H1 (cell line): Measurements from ENCODE around the gene SVIL. TPM values are rescaled to one million over a fixed set of nuclear protein-coding genes. Genes with fewer than 3 reads are reported as not detected.

ENCODE experiments used
- CTCF ChIA-PET: fragments of 300-600 bp; sonication (Branson Sonifier 250); formaldehyde crosslinking; loops from one replicate; lab custom pipeline; 2021; ENCODE audit not compliant: partially characterized antibody; lab: Charles Lee
- POLR2A ChIA-PET: fragments of 300-600 bp; sonication (Branson Sonifier 250); formaldehyde crosslinking; loops from one replicate; lab custom pipeline; 2021; ENCODE audit warnings: inconsistent platforms; ENCODE audit not compliant: partially characterized antibody; lab: Charles Lee
- DNase-seq, 2 experiments: peaks; one replicate each; pipeline versions ENCODE4 v3.0.0 to v3.0.0-alpha.2; 2010 to 2022; ENCODE audit warnings: low spot score in 2 of 2, low read depth in 1 of 2, mixed read lengths in 1 of 2
- FAIRE-seq: peaks from 2 replicates; lab custom pipeline; 2011; peaks lifted over from hg19 to GRCh38; lab: Jason Lieb, UNC
- H2AFZ ChIP-seq: 2 replicates; pipeline ENCODE4 v1.8.1; 2012; ENCODE audit warnings: low read length, inconsistent platforms
- H2AK5ac ChIP-seq: 2 replicates; pipeline ENCODE4 v1.6.1; 2013; ENCODE audit warnings: low read depth, low read length
- H2BK120ac ChIP-seq: replicated peaks from 2 replicates; pipeline ENCODE3; 2013; ENCODE audit warnings: low read depth, low read length, inconsistent platforms
- H2BK12ac ChIP-seq: 2 replicates; pipeline ENCODE4 v1.6.1; 2013; ENCODE audit warnings: low read depth, low read length
- H2BK15ac ChIP-seq: 2 replicates; pipeline ENCODE4 v1.6.1; 2013; ENCODE audit warnings: low read length
- H2BK20ac ChIP-seq: 2 replicates; pipeline ENCODE4 v1.6.1; 2013; ENCODE audit warnings: low read length
- H2BK5ac ChIP-seq: 2 replicates; pipeline ENCODE4 v1.6.1; 2013; ENCODE audit warnings: low read depth, low read length
- H3K14ac ChIP-seq: 2 replicates; pipeline ENCODE4 v1.6.1; 2013; ENCODE audit warnings: inconsistent platforms; ENCODE audit not compliant: insufficient read length
- H3K18ac ChIP-seq: 2 replicates; pipeline ENCODE4 v1.6.1; 2013; ENCODE audit warnings: low read length; ENCODE audit errors: extremely low read depth
- H3K23ac ChIP-seq: 2 replicates; pipeline ENCODE4 v1.6.1; 2013; ENCODE audit warnings: inconsistent platforms; ENCODE audit not compliant: insufficient read length
- H3K23me2 ChIP-seq: 2 replicates; pipeline ENCODE4 v1.6.1; 2013; ENCODE audit warnings: low read depth, low read length
- H3K27ac ChIP-seq: 2 replicates; pipeline ENCODE4 v1.6.1; 2011; ENCODE audit warnings: low read depth, low read length, inconsistent platforms
- H3K27me3 ChIP-seq, 4 experiments: replicated peaks in 1 of 4; 1 replicate in 1 of 4; 2 replicates in 3 of 4; pipeline versions ENCODE4 v1.6.1 to v1.8.1; 2011 to 2013; ENCODE audit warnings: low read length in 3 of 4, mild to moderate bottlenecking in 3 of 4, inconsistent platforms in 2 of 4, mixed read lengths in 2 of 4, moderate library complexity in 1 of 4; ENCODE audit not compliant: control insufficient read depth in 3 of 4, insufficient read depth in 3 of 4; ENCODE audit errors: extremely low read depth in 1 of 4
- H3K36me3 ChIP-seq, 4 experiments: 2 replicates each; pipeline versions ENCODE4 v1.6.1 to v1.8.1; 2011 to 2013; ENCODE audit warnings: mild to moderate bottlenecking in 4 of 4, low read length in 3 of 4, moderate library complexity in 2 of 4, control low read depth in 1 of 4, inconsistent platforms in 1 of 4; ENCODE audit not compliant: insufficient read depth in 4 of 4, control insufficient read depth in 2 of 4
- H3K4ac ChIP-seq: replicated peaks from 2 replicates; pipeline ENCODE3; 2013; ENCODE audit warnings: low read length, low read depth, mixed read lengths, inconsistent platforms; ENCODE audit not compliant: insufficient read length
- H3K4me1 ChIP-seq, 4 experiments: replicated peaks in 1 of 4; 1 replicate in 1 of 4; 2 replicates in 3 of 4; pipeline versions ENCODE4 v1.6.1 to v1.8.1; 2011 to 2013; ENCODE audit warnings: low read length in 3 of 4, inconsistent platforms in 2 of 4, mixed read lengths in 1 of 4; ENCODE audit not compliant: insufficient read depth in 4 of 4, control insufficient read depth in 3 of 4
- H3K4me2 ChIP-seq, 2 experiments: 2 replicates each; pipeline versions ENCODE4 v1.6.1 to v1.8.1; 2011 to 2013; ENCODE audit warnings: low read depth in 2 of 2, low read length in 2 of 2, control low read depth in 1 of 2, inconsistent platforms in 1 of 2, mild to moderate bottlenecking in 1 of 2; ENCODE audit not compliant: insufficient read depth in 1 of 2
- H3K4me3 ChIP-seq, 4 experiments: fragments of 200-600, 300-600 bp in 1 of 4; sonication (generic), shearing (Covaris generic), sonication (Bioruptor Twin) in 1 of 4; 2 replicates each; pipeline versions ENCODE4 v1.5.1 to v1.8.1; 2011 to 2016; ENCODE audit warnings: low read length in 4 of 4, low read depth in 3 of 4, control low read depth in 2 of 4, inconsistent platforms in 2 of 4, mild to moderate bottlenecking in 2 of 4, mixed read lengths in 1 of 4, moderate library complexity in 1 of 4; ENCODE audit not compliant: insufficient read depth in 2 of 4; ENCODE audit errors: extremely low read depth in 1 of 4
- H3K56ac ChIP-seq: replicated peaks from 2 replicates; pipeline ENCODE3; 2013; ENCODE audit warnings: low read depth, mild to moderate bottlenecking, mixed read lengths, low read length, inconsistent platforms; ENCODE audit not compliant: insufficient read length
- H3K79me1 ChIP-seq: 2 replicates; pipeline ENCODE4 v1.6.1; 2013; ENCODE audit warnings: low read depth, low read length, control low read depth
- H3K79me2 ChIP-seq, 2 experiments: 2 replicates each; pipeline versions ENCODE4 v1.6.1 to v1.8.1; 2012 to 2013; ENCODE audit warnings: low read length in 2 of 2, mild to moderate bottlenecking in 2 of 2, inconsistent platforms in 1 of 2; ENCODE audit not compliant: insufficient read depth in 2 of 2, control insufficient read depth in 1 of 2
- H3K9ac ChIP-seq, 4 experiments: replicated peaks in 1 of 4; 1 replicate in 1 of 4; 2 replicates in 3 of 4; pipeline versions ENCODE4 v1.6.1 to v1.8.1; 2011 to 2013; ENCODE audit warnings: low read depth in 3 of 4, low read length in 3 of 4, control low read depth in 2 of 4, mild to moderate bottlenecking in 2 of 4, moderate library complexity in 2 of 4, inconsistent platforms in 1 of 4; ENCODE audit errors: extremely low read depth in 1 of 4
- H3K9me3 ChIP-seq, 2 experiments: 2 replicates each; pipeline versions ENCODE4 v1.6.1 to v1.8.1; 2012 to 2013; ENCODE audit warnings: mild to moderate bottlenecking in 2 of 2, moderate library complexity in 2 of 2, control low read depth in 1 of 2, inconsistent platforms in 1 of 2, low read depth in 1 of 2, low read length in 1 of 2, mixed read lengths in 1 of 2; ENCODE audit not compliant: insufficient read depth in 2 of 2
- H4K20me1 ChIP-seq, 2 experiments: replicated peaks in 1 of 2; 2 replicates each; pipeline versions ENCODE3 to v1.8.1; 2011 to 2013; ENCODE audit warnings: inconsistent platforms in 2 of 2, low read length in 2 of 2, mild to moderate bottlenecking in 1 of 2; ENCODE audit not compliant: insufficient read depth in 2 of 2, control insufficient read depth in 1 of 2
- H4K5ac ChIP-seq: 2 replicates; pipeline ENCODE4 v1.6.1; 2013; ENCODE audit warnings: low read length, low read depth, mixed read lengths, inconsistent platforms; ENCODE audit not compliant: insufficient read length
- H4K8ac ChIP-seq: 2 replicates; pipeline ENCODE4 v1.8.0; 2013; ENCODE audit warnings: mild to moderate bottlenecking, moderate library complexity, low read length, inconsistent platforms; ENCODE audit not compliant: insufficient read depth; ENCODE audit errors: extremely low read depth
- H4K91ac ChIP-seq: replicated peaks from 2 replicates; pipeline ENCODE3; 2013; ENCODE audit warnings: low read length, mixed read lengths, inconsistent platforms; ENCODE audit not compliant: insufficient read length
- KDM4A ChIP-seq: IDR thresholded peaks from one replicate; pipeline ENCODE4 v1.7.1; 2012; ENCODE audit warnings: low read depth, mild to moderate bottlenecking, moderate library complexity, low read length, inconsistent platforms; ENCODE audit not compliant: severe bottlenecking
- RAD21 ChIP-seq, 2 experiments: IDR thresholded peaks in 1 of 2; conservative IDR thresholded peaks in 1 of 2; 2 replicates each; pipeline ENCODE4 v1.6.1; 2011; ENCODE audit warnings: low read depth in 2 of 2, low read length in 2 of 2, improper control_type of control experiment in 1 of 2, inconsistent platforms in 1 of 2, mild to moderate bottlenecking in 1 of 2, moderate library complexity in 1 of 2
- RXRA ChIP-seq: IDR thresholded peaks from 2 replicates; pipeline ENCODE4 v1.6.1; 2011; ENCODE audit warnings: low read depth, mild to moderate bottlenecking, low read length, moderate library complexity; ENCODE audit not compliant: insufficient read depth
- TAF7 ChIP-seq: optimal IDR thresholded peaks from 2 replicates; pipeline ENCODE3; 2011; ENCODE audit warnings: low read depth, mild to moderate bottlenecking, inconsistent platforms, low read length, moderate library complexity, borderline replicate concordance
- TCF12 ChIP-seq: IDR thresholded peaks from 2 replicates; pipeline ENCODE4 v1.6.1; 2011; ENCODE audit warnings: low read depth, mild to moderate bottlenecking, low read length
- WGBS, 2 experiments: shearing (Covaris generic) in 1 of 2; methylation state at CpG; one replicate each; pipeline versions ENCODE4 v1.1.6 to v1.1.7; 2013 to 2015; ENCODE audit warnings: low lambda C conversion rate in 2 of 2, mixed read lengths in 2 of 2, inconsistent platforms in 1 of 2, low coverage in 1 of 2, missing lambda C conversion rate in 1 of 2; ENCODE audit not compliant: insufficient replicate concordance in 2 of 2, insufficient coverage in 1 of 2, insufficient read length in 1 of 2; ENCODE audit errors: extremely low coverage in 1 of 2, missing lambda C conversion rate in 1 of 2; 5-methylcytosine and 5-hydroxymethylcytosine counted together
- polyA plus RNA-seq, 7 experiments: library from polyadenylated mRNA; depleted of rRNA in 3 of 7; stranded (reverse) in 5 of 7; unstranded in 2 of 7; fragments of >200 nt in 5 of 7; fragments of 200-250 nt in 2 of 7; gene quantifications; 1 replicate in 5 of 7; 2 replicates in 1 of 7; 4 replicates in 1 of 7; pipeline versions ENCODE4 v1.2.1 to v1.2.3, GENCODE V29; 2011 to 2013; ENCODE audit warnings: missing spikeins in 2 of 7, mixed read lengths in 2 of 7
- total RNA-seq: library from RNA; stranded (reverse); fragmentation: NEBNext Ultra II Directional; extraction: Animal tissue kit (Norgen Biotek cat#: 25700); gene quantifications from 2 replicates; pipeline ENCODE4 v1.2.1, GENCODE V29; 2021

SVIL gene
- total and polyA plus RNA-seq, 2 of the 8 experiments (the other 6 are each of a cell fraction or from before 2014, with no cell fraction given), result 4.7 to 15.4 TPM

- FAIRE-seq, result no peak
- POLR2A ChIA-PET, result no interaction called here
- H3K27ac ChIP-seq, result no peak overlapping the region
Observed at GRCh38 chr10:29613196-29613595, 21.6 kb downstream of the SVIL start.

More at GRCh38 chr10:29613196-29613595, 21.6 kb downstream of the SVIL start:
- Histone ChIP-seq H3K9me3 (no peaks in the 10 kb centered on the region), H4K8ac (no peak overlapping the region), H3K9ac (no peak overlapping the region), H2BK20ac (no peak overlapping the region), H2BK120ac (no peak overlapping the region), H2AFZ (no peak overlapping the region), H4K20me1 (peaks cover 0 to under 1% of the 10 kb centered on the region in 2 experiments), H3K79me1 (no peaks in the 10 kb centered on the region; the same call in 1 of the 2 replicates), H3K56ac (no peak overlapping the region), H3K36me3 (no peaks in the 10 kb centered on the region), H3K79me2 (no peaks in the 10 kb centered on the region; a peak in 1 of 4 replicates), H4K5ac (no peak overlapping the region), H2BK12ac (no peak overlapping the region), H3K4me1 (peaks cover 0 to 5% (median 2%) of the 10 kb centered on the region in 4 experiments; a peak in 4 of 7 replicates), H2BK15ac (no peak overlapping the region), H3K4me3 (no peak overlapping the region), H3K18ac (no peak overlapping the region), H3K23ac (no peak overlapping the region), H3K4ac (no peak overlapping the region), H3K23me2 (no peaks in the 10 kb centered on the region), H4K91ac (no peak overlapping the region), H2AK5ac (no peak overlapping the region), H3K4me2 (no peak overlapping the region), H3K27me3 (no peaks in the 10 kb centered on the region), H3K14ac (no peak overlapping the region), H2BK5ac (no peak overlapping the region)
- WGBS, 2 experiments, result 91% methylated on average over 4 of the region's 6 CpGs; no CpG with 5 or more reads in 1 of the 2 experiments
- CTCF ChIA-PET, result interaction anchor here (0.9 kb wide), 1 partner anchor 78 kb away, joined by 3 read pairs; no protein-coding TSS in a partner anchor
- no peak for DNase-seq
- TF ChIP-seq RAD21 (IDR thresholded peaks at IDR 0.05 in 1 of 2, conservative IDR thresholded peaks at IDR 0.05 in 1 of 2; ENCODE audit: low read depth in 2 of 2, low read length in 2 of 2), result no peak
- no peak for TF ChIP-seq TCF12
- no peak for TF ChIP-seq RXRA
- no peak for TF ChIP-seq KDM4A
- TF ChIP-seq TAF7, result no peak
